T-cell (primary cell): Measurements from ENCODE around the gene CCNT1. TPM values are rescaled to one million over a fixed set of nuclear protein-coding genes. Genes with fewer than 3 reads are reported as not detected.
"Not testable (repeated sequence)": the region's sequence is repeated elsewhere in the genome, so short reads cannot be mapped to it uniquely, and the experiment has no call there.

ENCODE experiments used
- ATAC-seq, 4 experiments: fragments of 200-7000 bp in 3 of 4; fragments of 150-1000 bp in 1 of 4; cut with Tn5 transposase; replicated peaks in 1 of 4; 1 replicate in 3 of 4; 2 replicates in 1 of 4; pipeline ENCODE4 v1.10.0; 2021; ENCODE audit warnings: moderate library complexity in 3 of 4, mild to moderate bottlenecking in 2 of 4, moderate number of reproducible peaks in 1 of 4
- CTCF ChIA-PET, 2 donors: fragments of 300-600 bp; sonication (Branson Sonifier 250); formaldehyde crosslinking; loops; one replicate each; lab custom pipeline; 2022; ENCODE audit warnings: antibody characterized with exemption in 2 of 2; lab: Charles Lee
- POLR2A ChIA-PET, 2 donors: fragments of 300-600 bp; sonication (Branson Sonifier 250); formaldehyde crosslinking; loops; one replicate each; lab custom pipeline; 2022; ENCODE audit warnings: antibody characterized with exemption in 2 of 2; lab: Charles Lee
- DNase-seq, 35 experiments: peaks; one replicate each; pipeline versions ENCODE4 v3.0.0 to v3.0.0-alpha.2; 2013 to 2023
- H3K27ac ChIP-seq: one replicate; pipeline ENCODE4 v1.5.1; 2013; ENCODE audit warnings: low read length
- H3K27me3 ChIP-seq, 2 experiments: replicated peaks in 1 of 2; 1 replicate in 1 of 2; 2 replicates in 1 of 2; pipeline versions ENCODE4 v1.6.1 to v1.7.0; 2013; ENCODE audit warnings: low read length in 1 of 2, mixed read lengths in 1 of 2; ENCODE audit not compliant: control insufficient read depth in 2 of 2, insufficient read depth in 2 of 2; ENCODE audit errors: extremely low read depth in 1 of 2
- H3K36me3 ChIP-seq, 2 donors: 1 replicate in 1 of 2; 2 replicates in 1 of 2; pipeline versions ENCODE4 v1.6.1 to v1.7.0; 2013; ENCODE audit warnings: low read length in 1 of 2; ENCODE audit not compliant: control insufficient read depth in 2 of 2, insufficient read depth in 1 of 2; ENCODE audit errors: extremely low read depth in 1 of 2
- H3K4me1 ChIP-seq, 2 experiments: 1 replicate in 1 of 2; 2 replicates in 1 of 2; pipeline versions ENCODE4 v1.6.1 to v1.7.0; 2013; ENCODE audit warnings: low read length in 2 of 2, mixed read lengths in 1 of 2; ENCODE audit not compliant: insufficient read depth in 2 of 2, control insufficient read depth in 1 of 2; ENCODE audit errors: extremely low read depth in 1 of 2
- H3K4me3 ChIP-seq, 2 donors: 1 replicate in 1 of 2; 2 replicates in 1 of 2; pipeline versions ENCODE4 v1.5.1 to v1.7.0; 2013; ENCODE audit warnings: mild to moderate bottlenecking in 2 of 2, low read length in 1 of 2, moderate library complexity in 1 of 2; ENCODE audit not compliant: control insufficient read depth in 1 of 2; ENCODE audit errors: extremely low read depth in 1 of 2
- H3K9me3 ChIP-seq: 2 replicates; pipeline ENCODE4 v1.7.0; 2013
- H3K27ac Mint-ChIP-seq, 2 donors: one replicate each; pipeline ENCODE4 v1.8.0; 2020 to 2021; ENCODE audit warnings: mild to moderate bottlenecking in 2 of 2, mixed read lengths in 2 of 2
- H3K27me3 Mint-ChIP-seq, 2 donors: one replicate each; pipeline ENCODE4 v1.8.0; 2021 to 2022; ENCODE audit warnings: mixed read lengths in 2 of 2
- H3K36me3 Mint-ChIP-seq: one replicate; pipeline ENCODE4 v1.8.0; 2021; ENCODE audit warnings: mixed read lengths
- H3K4me1 Mint-ChIP-seq, 3 donors: one replicate each; pipeline ENCODE4 v1.8.0; 2020 to 2022; ENCODE audit warnings: mixed read lengths in 3 of 3, mild to moderate bottlenecking in 1 of 3
- H3K4me3 Mint-ChIP-seq, 3 donors: one replicate each; pipeline ENCODE4 v1.8.0; 2020 to 2022; ENCODE audit warnings: mild to moderate bottlenecking in 3 of 3, mixed read lengths in 3 of 3, moderate library complexity in 3 of 3
- H3K9me3 Mint-ChIP-seq, 3 donors: one replicate each; pipeline ENCODE4 v1.8.0; 2020 to 2022; ENCODE audit warnings: mixed read lengths in 3 of 3
- WGBS: methylation state at CpG from one replicate; pipeline ENCODE4 v1.1.5; 2013; ENCODE audit warnings: missing lambda C conversion rate; ENCODE audit not compliant: insufficient coverage; 5-methylcytosine and 5-hydroxymethylcytosine counted together
- total RNA-seq, 35 experiments: library from RNA in 6 of 35; stranded (reverse) in 6 of 35; fragments of 120-200 nt in 1 of 35; gene quantifications; one replicate each; pipeline versions ENCODE4 v1.2.1 to v1.2.4 and lab custom pipeline; 2013 to 2026

Gene CCNT1
- total RNA-seq, 5 donors from 2014 or later (not counting 1 experiment from before 2014, with no cell fraction given), result 49.6 to 109 (median 57.7) TPM

- POLR2A ChIA-PET, result interaction anchor here in 1 of 2 donors (0.6 kb wide), 1 partner anchor 33 kb away, joined by 8 read pairs; no protein-coding TSS in a partner anchor
- H3K27ac ChIP-seq, H3K27me3 ChIP-seq, H3K4me3 Mint-ChIP-seq, H3K9me3 ChIP-seq, H3K36me3 Mint-ChIP-seq, H3K27me3 Mint-ChIP-seq, ATAC-seq, CTCF ChIA-PET, DNase-seq, H3K36me3 ChIP-seq, H3K27ac Mint-ChIP-seq, H3K4me3 ChIP-seq: not testable (repeated sequence)
- WGBS, result 50% methylated on average over 1 of the region's 2 CpGs
- Mint-ChIP-seq H3K4me1 (peaks cover 19 to 21% (median 20%) of the 10 kb centered on the region in 3 donors), H3K9me3 (peaks cover 11 to 14% (median 13%) of the 10 kb centered on the region in 3 donors)
- peaks cover 6 to 16% of the 10 kb centered on the region in 2 experiments for H3K4me1 ChIP-seq
These were observed 3.7 kb upstream of the CCNT1 start for GRCh38 chr12:48720171-48720570.

DNA sequence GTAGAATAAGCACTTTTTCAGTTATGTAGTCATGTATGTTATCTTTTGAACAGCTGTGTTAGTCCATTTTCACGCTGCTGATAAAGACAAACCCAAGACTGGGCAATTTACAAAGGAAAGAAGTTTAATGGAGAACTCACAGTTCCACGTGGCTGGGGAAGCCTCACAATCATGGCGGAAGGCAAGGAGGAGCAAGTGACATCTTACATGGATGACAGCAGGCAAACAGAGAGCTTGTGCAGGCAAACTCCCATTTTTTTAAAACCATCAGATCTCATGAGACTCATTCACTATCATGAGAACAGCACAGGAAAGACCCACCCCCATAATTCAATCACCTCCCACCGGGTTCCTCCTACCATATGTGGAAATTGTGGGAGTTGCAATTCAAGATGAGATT, 2.5 kb upstream of the CCNT1 start:
- WGBS, result 92% methylated on average over 3 of the region's 4 CpGs
- peaks cover 15 to 23% of the 10 kb centered on the region in 2 experiments for H3K4me1 ChIP-seq
- H3K27ac Mint-ChIP-seq, ATAC-seq, H3K4me3 ChIP-seq, DNase-seq, H3K27me3 Mint-ChIP-seq, CTCF ChIA-PET, H3K27me3 ChIP-seq, POLR2A ChIA-PET, H3K27ac ChIP-seq, H3K9me3 ChIP-seq, H3K36me3 ChIP-seq, H3K4me3 Mint-ChIP-seq: not testable (repeated sequence)
- peaks cover 17% of the 10 kb centered on the region for H3K36me3 Mint-ChIP-seq
- H3K4me1 Mint-ChIP-seq, result peaks cover 31 to 33% (median 31%) of the 10 kb centered on the region in 3 donors
- H3K9me3 Mint-ChIP-seq, result peaks cover 11 to 14% (median 13%) of the 10 kb centered on the region in 3 donors

DNA sequence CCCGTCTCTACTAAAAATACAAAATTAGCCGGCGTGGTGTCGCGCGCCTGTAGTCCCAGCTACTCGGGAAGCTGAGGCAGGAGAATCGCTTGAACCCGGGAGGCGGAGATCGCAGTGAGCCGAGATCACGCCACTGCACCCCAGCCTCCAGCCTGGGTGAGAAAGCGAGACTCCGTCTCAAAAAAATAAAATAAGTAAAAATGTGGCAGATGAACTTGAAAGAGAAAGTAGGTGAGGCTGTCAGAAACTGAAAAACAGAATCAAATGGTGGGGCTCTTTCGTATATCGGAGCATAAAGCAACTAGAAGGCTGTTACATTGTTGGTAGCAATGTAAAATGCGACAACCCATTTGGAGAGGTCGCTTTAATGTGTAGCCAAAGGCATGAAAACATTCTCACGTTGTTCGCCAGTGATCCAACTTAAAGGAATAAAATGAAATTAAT, 767 bp upstream of the CCNT1 start:
- peak overlapping the region; percentile 88 to 97 (median 91) for H3K4me3 Mint-ChIP-seq
- H3K27me3 Mint-ChIP-seq, result no peaks in the 10 kb centered on the region
- Histone ChIP-seq H3K4me3 (peak overlapping the region; percentile 67 to 76), H3K27ac (peak overlapping the region; percentile 91), H3K36me3 (peaks cover 3 to 23% of the 10 kb centered on the region in 2 donors), H3K9me3 (no peaks in the 10 kb centered on the region), H3K27me3 (no peaks in the 10 kb centered on the region), H3K4me1 (peaks cover 15 to 34% of the 10 kb centered on the region in 2 experiments)
- ATAC-seq (no peak), DNase-seq (peak in 1 of 35 experiments; percentile 47)
- ChIA-PET POLR2A (interaction anchor here in 1 of 2 donors (0.5 kb wide), 1 partner anchor 1859 kb away, joined by 3 read pairs; no protein-coding TSS in a partner anchor), CTCF (interaction anchor here (0.7 kb wide), 2 partner anchors 273 to 954 kb away, joined by 3 to 5 read pairs; no protein-coding TSS in a partner anchor)
- peaks cover 43 to 44% (median 43%) of the 10 kb centered on the region in 3 donors for H3K4me1 Mint-ChIP-seq
- WGBS, result 4% methylated on average over 16 of the region's 21 CpGs
- H3K36me3 Mint-ChIP-seq, result peaks cover 26% of the 10 kb centered on the region
- peaks cover 11 to 14% (median 13%) of the 10 kb centered on the region in 3 donors for H3K9me3 Mint-ChIP-seq
- peak overlapping the region; percentile 95 to 97 for H3K27ac Mint-ChIP-seq

DNA sequence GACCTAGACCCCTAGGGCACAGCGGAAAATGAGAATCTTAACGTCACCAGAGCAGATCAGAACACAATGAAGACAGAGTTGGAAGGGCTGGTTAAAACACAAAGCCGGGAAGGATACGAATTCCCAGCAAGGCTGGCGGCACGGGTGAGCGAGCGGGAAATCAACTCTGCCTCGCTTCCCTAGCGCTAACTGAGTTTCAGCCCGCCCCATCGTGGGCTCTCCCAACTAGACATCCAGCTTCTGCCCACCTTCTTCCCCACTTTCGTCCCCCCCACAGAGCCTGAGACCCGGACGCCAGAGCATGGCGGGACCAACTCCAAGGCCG, 377 bp downstream of the CCNT1 start:
- peak overlapping the region; percentile 88 to 97 (median 91) for H3K4me3 Mint-ChIP-seq
- H3K27ac Mint-ChIP-seq, result peak overlapping the region; percentile 95 to 97
- no peaks in the 10 kb centered on the region for H3K27me3 Mint-ChIP-seq
- H3K36me3 ChIP-seq, result peaks cover 3 to 33% of the 10 kb centered on the region in 2 donors
- POLR2A ChIA-PET, result interaction anchor here in 1 of 2 donors (1.0 kb wide), 1 partner anchor 34 kb away, joined by 3 read pairs; the partner anchor contains the start of gene KANSL2
- peak in 2 of 35 experiments; percentile 2 to 6 for DNase-seq
- ATAC-seq, result peak in 2 of 4 experiments; percentile 15 to 16
- CTCF ChIA-PET, result interaction anchor here in 1 of 2 donors (0.9 kb wide), 1 partner anchor 34 kb away, joined by 3 read pairs; the partner anchor contains the start of gene KANSL2
- 0% methylated on average over 15 of the region's 17 CpGs for WGBS
- peak overlapping the region; percentile 91 for H3K27ac ChIP-seq
- H3K4me1 Mint-ChIP-seq, result peaks cover 43 to 50% (median 47%) of the 10 kb centered on the region in 3 donors
- no peaks in the 10 kb centered on the region for H3K27me3 ChIP-seq
- peaks cover 10 to 14% (median 11%) of the 10 kb centered on the region in 3 donors for H3K9me3 Mint-ChIP-seq
- H3K4me1 ChIP-seq, result peaks cover 15 to 36% of the 10 kb centered on the region in 2 experiments
- H3K36me3 Mint-ChIP-seq, result peaks cover 29% of the 10 kb centered on the region
- no peaks in the 10 kb centered on the region for H3K9me3 ChIP-seq
- peak overlapping the region; percentile 76 to 89 for H3K4me3 ChIP-seq

DNA sequence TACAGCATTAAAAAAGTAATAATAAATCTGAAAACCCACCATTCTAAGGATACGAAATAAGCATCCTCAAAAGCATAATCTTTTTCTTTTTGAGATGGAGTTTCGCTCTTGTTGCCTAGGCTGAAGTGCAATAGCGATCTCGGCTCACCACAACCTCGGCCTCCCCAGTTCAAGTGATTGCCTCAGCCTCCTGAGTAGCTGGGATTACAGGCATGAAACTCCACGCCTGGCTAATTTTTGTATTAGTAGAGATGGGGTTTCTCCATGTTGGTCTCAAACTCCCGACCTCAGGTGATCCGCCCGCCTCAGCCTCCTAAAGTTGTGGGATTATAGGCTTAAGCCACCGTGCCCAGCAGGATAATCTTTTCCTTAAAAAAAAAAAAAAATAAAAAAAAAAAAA, 4.3 kb downstream of the CCNT1 start:
- H3K4me1 ChIP-seq, result peaks cover 15 to 42% of the 10 kb centered on the region in 2 experiments
- Mint-ChIP-seq H3K9me3 (no peaks in the 10 kb centered on the region), H3K4me3 (no peak overlapping the region), H3K4me1 (peaks cover 59 to 69% (median 64%) of the 10 kb centered on the region in 3 donors), H3K27ac (no peak overlapping the region), H3K27me3 (no peaks in the 10 kb centered on the region), H3K36me3 (peaks cover 28% of the 10 kb centered on the region)
- DNase-seq, result no peak
- ChIA-PET POLR2A (interaction anchor here in 1 of 2 donors (0.5 to 0.6 kb wide), 2 partner anchors 16 to 29 kb away, joined by 3 to 6 read pairs; no protein-coding TSS in a partner anchor), CTCF (no interaction called here)
- H3K27me3 ChIP-seq, result no peaks in the 10 kb centered on the region
- H3K9me3 ChIP-seq, result no peaks in the 10 kb centered on the region
- H3K4me3 ChIP-seq, result no peak overlapping the region
- 100% methylated on average over 3 of the region's 10 CpGs for WGBS
- ATAC-seq, result no peak
- H3K27ac ChIP-seq, result no peak overlapping the region
- H3K36me3 ChIP-seq, result peaks cover 3 to 54% of the 10 kb centered on the region in 2 donors

GRCh38 chr12:48698822-48699221, 17.7 kb downstream of the CCNT1 start:
- H3K4me1 ChIP-seq, H3K27me3 Mint-ChIP-seq, DNase-seq, H3K4me3 Mint-ChIP-seq, CTCF ChIA-PET, H3K27ac Mint-ChIP-seq, H3K27me3 ChIP-seq, POLR2A ChIA-PET, H3K9me3 Mint-ChIP-seq, ATAC-seq, H3K4me3 ChIP-seq, H3K9me3 ChIP-seq, H3K27ac ChIP-seq: not testable (repeated sequence)
- Mint-ChIP-seq H3K36me3 (peaks cover 36% of the 10 kb centered on the region), H3K4me1 (peaks cover 0 to 14% (median 10%) of the 10 kb centered on the region in 3 donors)
- no CpG with 5 or more reads among the region's 7 CpGs for WGBS
- H3K36me3 ChIP-seq, result peaks cover 8 to 71% of the 10 kb centered on the region in 2 donors
